IPS-15b (cell line): Measurements from ENCODE around the gene TMEM191C.
"Not testable (repeated sequence)": the region's sequence is repeated elsewhere in the genome, so short reads cannot be mapped to it uniquely, and the experiment has no call there.

Experiments used
- H3K27me3 ChIP-seq: one replicate; pipeline ENCODE4 v1.6.1; 2013; ENCODE audit warnings: low read length; ENCODE audit not compliant: control insufficient read depth, insufficient read depth
- H3K36me3 ChIP-seq: one replicate; pipeline ENCODE4 v1.6.1; 2013; ENCODE audit warnings: low read length; ENCODE audit not compliant: control insufficient read depth, insufficient read depth
- H3K4me1 ChIP-seq: one replicate; pipeline ENCODE4 v1.6.1; 2013; ENCODE audit warnings: mild to moderate bottlenecking, low read length; ENCODE audit not compliant: control insufficient read depth, insufficient read depth
- H3K4me3 ChIP-seq: one replicate; pipeline ENCODE4 v1.5.1; 2013; ENCODE audit warnings: low read depth, low read length
- H3K9ac ChIP-seq: one replicate; pipeline ENCODE4 v1.6.1; 2013; ENCODE audit warnings: low read depth, mild to moderate bottlenecking, low read length
- H3K9me3 ChIP-seq: one replicate; pipeline ENCODE4 v1.6.1; 2013; ENCODE audit warnings: mild to moderate bottlenecking, low read length; ENCODE audit not compliant: control insufficient read depth, insufficient read depth

TMEM191C gene

GRCh38 chr22:21448627-21449416, 18.4 kb upstream of the TMEM191C start:
- H3K9me3 ChIP-seq: no peaks in the 10 kb centered on the region
- H3K27me3 ChIP-seq: no peaks in the 10 kb centered on the region
- H3K9ac ChIP-seq: no peak overlapping the region
- H3K4me3 ChIP-seq: no peak overlapping the region
- peaks cover 30% of the 10 kb centered on the region for H3K36me3 ChIP-seq
- H3K4me1 ChIP-seq: no peaks in the 10 kb centered on the region

- Histone ChIP-seq H3K4me1 (no peaks in the 10 kb centered on the region), H3K9ac (no peak overlapping the region), H3K4me3 (no peak overlapping the region), H3K27me3 (no peaks in the 10 kb centered on the region), H3K36me3 (peaks cover 24% of the 10 kb centered on the region), H3K9me3 (no peaks in the 10 kb centered on the region)
Observed at GRCh38 chr22:21449531-21450319, 17.5 kb upstream of the TMEM191C start.

GRCh38 chr22:21450320-21450831, 16.8 kb upstream of the TMEM191C start:
- Histone ChIP-seq H3K4me1 (no peaks in the 10 kb centered on the region), H3K4me3 (no peak overlapping the region), H3K9ac (no peak overlapping the region), H3K9me3 (no peaks in the 10 kb centered on the region), H3K27me3 (no peaks in the 10 kb centered on the region), H3K36me3 (peaks cover 19% of the 10 kb centered on the region)

GRCh38 chr22:21450858-21451353, 16.3 kb upstream of the TMEM191C start:
- Histone ChIP-seq H3K9me3 (no peaks in the 10 kb centered on the region), H3K4me1 (no peaks in the 10 kb centered on the region), H3K27me3 (no peaks in the 10 kb centered on the region), H3K4me3 (no peak overlapping the region), H3K36me3 (peaks cover 14% of the 10 kb centered on the region), H3K9ac (no peak overlapping the region)

- Histone ChIP-seq H3K4me3 (no peak overlapping the region), H3K36me3 (peaks cover 5% of the 10 kb centered on the region), H3K9ac (no peak overlapping the region), H3K9me3 (no peaks in the 10 kb centered on the region), H3K4me1 (no peaks in the 10 kb centered on the region), H3K27me3 (no peaks in the 10 kb centered on the region)
Observed at GRCh38 chr22:21451545-21452520, 15.4 kb upstream of the TMEM191C start.

- not testable (repeated sequence) for H3K4me3 ChIP-seq, H3K9me3 ChIP-seq, H3K4me1 ChIP-seq, H3K27me3 ChIP-seq, H3K36me3 ChIP-seq, H3K9ac ChIP-seq
Observed at GRCh38 chr22:21452666-21453065, 14.5 kb upstream of the TMEM191C start.

GRCh38 chr22:21454998-21455333, 12.2 kb upstream of the TMEM191C start:
- not testable (repeated sequence) for H3K4me1 ChIP-seq, H3K27me3 ChIP-seq, H3K4me3 ChIP-seq, H3K9me3 ChIP-seq, H3K9ac ChIP-seq, H3K36me3 ChIP-seq

- Histone ChIP-seq H3K27me3 (no peaks in the 10 kb centered on the region), H3K36me3 (no peaks in the 10 kb centered on the region), H3K4me1 (no peaks in the 10 kb centered on the region), H3K9ac (no peak overlapping the region), H3K9me3 (no peaks in the 10 kb centered on the region), H3K4me3 (no peak overlapping the region)
Observed at GRCh38 chr22:21455334-21456089, 11.7 kb upstream of the TMEM191C start.

- Histone ChIP-seq H3K9me3 (no peaks in the 10 kb centered on the region), H3K4me1 (no peaks in the 10 kb centered on the region), H3K4me3 (no peak overlapping the region), H3K36me3 (no peaks in the 10 kb centered on the region), H3K9ac (no peak overlapping the region), H3K27me3 (no peaks in the 10 kb centered on the region)
Observed at GRCh38 chr22:21457023-21457787, 10.0 kb upstream of the TMEM191C start.

GRCh38 chr22:21462672-21463071, 4.5 kb upstream of the TMEM191C start:
- H3K27me3 ChIP-seq, H3K9ac ChIP-seq, H3K9me3 ChIP-seq, H3K36me3 ChIP-seq, H3K4me3 ChIP-seq, H3K4me1 ChIP-seq: not testable (repeated sequence)
